ENCODE results near the gene LMO1.

The LMO1 gene

DNA sequence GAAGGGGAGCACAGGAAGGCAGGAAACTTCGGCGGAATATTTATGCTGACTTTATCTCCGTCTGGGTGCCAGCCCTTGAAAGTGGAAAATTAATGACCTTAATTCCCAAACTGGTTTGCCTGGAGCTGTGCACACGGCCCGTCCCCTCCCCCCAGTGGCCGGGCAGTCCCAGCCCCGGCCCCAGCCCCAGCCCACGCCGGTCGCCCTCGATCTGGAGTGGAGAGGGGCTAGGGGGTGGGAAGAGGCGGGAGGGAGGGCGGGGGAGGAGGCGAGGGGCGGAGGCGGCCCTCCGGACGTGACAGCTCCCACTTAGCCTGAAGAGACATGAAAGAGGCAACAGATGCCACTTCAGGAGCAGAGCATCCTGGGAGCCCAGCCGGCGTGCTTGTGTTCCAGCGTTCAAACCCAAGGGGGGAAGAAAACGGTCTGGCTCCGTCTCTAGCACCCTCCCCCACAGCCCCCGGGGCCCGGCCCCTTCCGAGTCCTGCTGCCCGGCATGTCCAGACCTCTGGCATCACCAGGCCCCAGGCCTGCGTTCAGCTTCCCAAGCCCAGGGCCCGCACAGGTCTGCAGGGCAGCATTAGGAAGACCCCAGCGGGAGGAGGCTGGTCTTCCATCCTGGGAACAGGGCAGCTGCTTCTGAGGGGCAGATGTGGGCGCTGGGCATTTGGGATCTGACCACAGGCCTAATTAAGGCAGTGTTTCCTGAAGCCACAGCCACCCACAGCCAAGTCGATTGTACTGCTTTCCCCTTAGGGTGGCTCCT lies 20.0 kb upstream of the LMO1 start:
- TF ChIP-seq, protein P1, sequence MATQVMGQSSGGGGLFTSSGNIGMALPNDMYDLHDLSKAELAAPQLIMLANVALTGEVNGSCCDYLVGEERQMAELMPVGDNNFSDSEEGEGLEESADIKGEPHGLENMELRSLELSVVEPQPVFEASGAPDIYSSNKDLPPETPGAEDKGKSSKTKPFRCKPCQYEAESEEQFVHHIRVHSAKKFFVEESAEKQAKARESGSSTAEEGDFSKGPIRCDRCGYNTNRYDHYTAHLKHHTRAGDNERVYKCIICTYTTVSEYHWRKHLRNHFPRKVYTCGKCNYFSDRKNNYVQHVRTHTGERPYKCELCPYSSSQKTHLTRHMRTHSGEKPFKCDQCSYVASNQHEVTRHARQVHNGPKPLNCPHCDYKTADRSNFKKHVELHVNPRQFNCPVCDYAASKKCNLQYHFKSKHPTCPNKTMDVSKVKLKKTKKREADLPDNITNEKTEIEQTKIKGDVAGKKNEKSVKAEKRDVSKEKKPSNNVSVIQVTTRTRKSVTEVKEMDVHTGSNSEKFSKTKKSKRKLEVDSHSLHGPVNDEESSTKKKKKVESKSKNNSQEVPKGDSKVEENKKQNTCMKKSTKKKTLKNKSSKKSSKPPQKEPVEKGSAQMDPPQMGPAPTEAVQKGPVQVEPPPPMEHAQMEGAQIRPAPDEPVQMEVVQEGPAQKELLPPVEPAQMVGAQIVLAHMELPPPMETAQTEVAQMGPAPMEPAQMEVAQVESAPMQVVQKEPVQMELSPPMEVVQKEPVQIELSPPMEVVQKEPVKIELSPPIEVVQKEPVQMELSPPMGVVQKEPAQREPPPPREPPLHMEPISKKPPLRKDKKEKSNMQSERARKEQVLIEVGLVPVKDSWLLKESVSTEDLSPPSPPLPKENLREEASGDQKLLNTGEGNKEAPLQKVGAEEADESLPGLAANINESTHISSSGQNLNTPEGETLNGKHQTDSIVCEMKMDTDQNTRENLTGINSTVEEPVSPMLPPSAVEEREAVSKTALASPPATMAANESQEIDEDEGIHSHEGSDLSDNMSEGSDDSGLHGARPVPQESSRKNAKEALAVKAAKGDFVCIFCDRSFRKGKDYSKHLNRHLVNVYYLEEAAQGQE (IDR thresholded peaks at IDR 0.05; ENCODE audit: insufficient read depth in 1 of 2, low read depth in 2 of 2, low read length in 2 of 2) = no peak
- TF ChIP-seq POLR2AphosphoS5 (IDR thresholded peaks at IDR 0.05; ENCODE audit: low read depth, low read length) = no peak

DNA sequence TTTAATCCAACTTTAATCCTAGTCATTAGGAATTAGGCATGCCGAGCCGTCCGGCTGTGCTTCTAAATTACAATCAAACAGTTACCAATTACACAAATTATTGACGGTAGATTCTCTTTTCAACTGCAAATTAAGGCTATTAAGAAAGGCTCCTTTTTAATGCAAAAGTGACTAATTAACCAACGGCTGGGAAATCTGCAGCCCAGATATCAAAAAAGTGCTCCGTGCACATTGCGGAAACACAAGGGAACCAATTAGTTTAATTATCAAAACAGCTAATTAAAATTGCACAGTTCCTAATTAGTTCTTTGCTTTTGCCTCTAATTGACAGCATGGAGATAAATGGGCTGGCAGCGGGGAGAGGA lies 19.4 kb upstream of the LMO1 start:
- TF ChIP-seq, protein P1 (IDR thresholded peaks at IDR 0.05; ENCODE audit: insufficient read depth in 1 of 2, low read depth in 2 of 2, low read length in 2 of 2) = no peak
- TF ChIP-seq FOXP2 (optimal IDR thresholded peaks at IDR 0.05; ENCODE audit: borderline replicate concordance, extremely low read depth, extremely low read length, insufficient read depth) (no peak), TAF1 (IDR thresholded peaks at IDR 0.05; ENCODE audit: borderline replicate concordance, insufficient read depth, low read length) (no peak), POLR2AphosphoS5 (IDR thresholded peaks at IDR 0.05; ENCODE audit: low read depth, low read length) (no peak), SIN3A (IDR thresholded peaks at IDR 0.05; ENCODE audit: borderline replicate concordance, insufficient read depth, low read length) (no peak)

DNA sequence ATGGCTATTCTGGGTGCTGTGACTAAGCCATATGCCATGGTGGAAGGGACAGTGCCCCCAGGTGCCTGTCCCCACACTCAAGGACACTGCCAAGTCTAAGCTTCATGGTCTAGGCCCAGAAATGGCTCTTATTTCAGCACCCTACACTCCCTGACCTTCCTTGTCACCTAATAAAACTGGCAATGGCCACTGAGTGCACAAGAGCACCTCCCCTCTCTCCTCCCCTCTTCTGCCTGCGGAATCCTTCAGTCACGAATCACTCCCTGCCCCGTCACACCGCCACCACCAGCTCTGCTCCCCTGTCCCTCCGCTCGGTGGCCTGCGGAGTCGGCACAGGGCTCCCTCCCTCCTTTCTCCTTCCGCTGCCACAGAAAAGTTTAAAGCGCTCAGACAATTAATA lies 19.0 kb upstream of the LMO1 start:
- no peak for TF ChIP-seq POLR2AphosphoS5 (IDR thresholded peaks at IDR 0.05; ENCODE audit: low read depth, low read length)
- TF ChIP-seq FOXP2 (optimal IDR thresholded peaks at IDR 0.05; ENCODE audit: borderline replicate concordance, extremely low read depth, extremely low read length, insufficient read depth) = no peak
- TF ChIP-seq TAF1 (IDR thresholded peaks at IDR 0.05; ENCODE audit: borderline replicate concordance, insufficient read depth, low read length) = no peak
- no peak for TF ChIP-seq SIN3A (IDR thresholded peaks at IDR 0.05; ENCODE audit: borderline replicate concordance, insufficient read depth, low read length)
- TF ChIP-seq, protein P1 (IDR thresholded peaks at IDR 0.05; ENCODE audit: insufficient read depth in 1 of 2, low read depth in 2 of 2, low read length in 2 of 2) = no peak

DNA sequence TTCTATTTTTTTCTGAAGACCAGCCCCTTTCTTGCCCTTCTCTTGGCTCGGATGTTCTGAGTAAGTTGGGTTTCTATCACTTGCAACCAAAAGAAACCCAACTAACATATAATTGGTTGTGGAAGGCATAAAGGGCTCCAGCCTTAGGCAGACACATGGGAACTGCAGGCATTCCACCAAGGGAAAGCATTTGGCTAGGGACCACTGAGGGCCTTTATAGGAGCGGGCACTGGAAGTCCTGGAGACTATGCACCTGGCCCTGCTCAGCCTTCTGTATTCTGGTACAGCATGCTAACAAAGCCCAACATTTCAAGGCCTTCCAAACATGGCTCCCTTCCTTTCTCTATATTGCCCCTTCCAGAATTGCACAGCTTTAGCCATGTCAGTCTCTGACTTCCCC lies 17.6 kb upstream of the LMO1 start:
- no peak for TF ChIP-seq POLR2AphosphoS5 (IDR thresholded peaks at IDR 0.05; ENCODE audit: low read depth, low read length)
- TF ChIP-seq FOXP2 (optimal IDR thresholded peaks at IDR 0.05; ENCODE audit: borderline replicate concordance, extremely low read depth, extremely low read length, insufficient read depth) = no peak
- TF ChIP-seq, protein P1 (IDR thresholded peaks at IDR 0.05; ENCODE audit: insufficient read depth in 1 of 2, low read depth in 2 of 2, low read length in 2 of 2) = no peak
- no peak for TF ChIP-seq SIN3A (IDR thresholded peaks at IDR 0.05; ENCODE audit: borderline replicate concordance, insufficient read depth, low read length)
- TF ChIP-seq TAF1 (IDR thresholded peaks at IDR 0.05; ENCODE audit: borderline replicate concordance, insufficient read depth, low read length) = no peak

DNA sequence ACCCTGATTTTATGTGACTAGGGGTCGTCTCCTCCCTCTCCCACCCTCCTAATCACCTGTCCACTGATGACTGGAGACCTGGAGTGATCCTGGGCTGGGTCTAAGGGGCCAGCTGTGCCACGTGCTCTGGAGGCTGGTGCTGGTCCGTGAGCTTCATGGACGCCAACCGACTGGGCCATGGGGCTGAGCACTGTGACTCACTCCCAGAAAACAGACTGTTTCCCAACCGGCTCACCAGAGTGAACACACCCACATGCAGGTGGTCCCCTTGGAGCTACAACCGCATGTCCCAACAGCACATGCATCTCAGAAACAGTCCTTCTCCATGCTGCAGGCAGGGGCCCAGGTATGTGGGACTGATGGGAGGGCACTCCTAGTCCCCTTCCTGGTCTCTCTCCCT lies 14.0 kb upstream of the LMO1 start:
- TF ChIP-seq SIN3A (IDR thresholded peaks at IDR 0.05; ENCODE audit: borderline replicate concordance, insufficient read depth, low read length) = no peak
